Activated T-cell treated with anti-CD3 and anti-CD28 coated beads, Interleukin-2, amount 50 U/mL, for 1 hour (primary cell): ENCODE data around the gene FHIT.
"Not testable (repeated sequence)": the region's sequence is repeated elsewhere in the genome, so short reads cannot be mapped to it uniquely, and the experiment has no call there.

Experiments
- DNase-seq: peaks from one replicate; pipeline ENCODE4 v3.0.0-alpha.2; 2020

FHIT gene

GRCh38 chr3:61108247-61109019 is 142.8 kb downstream of the FHIT start:
- DNase-seq = no peak

- DNase-seq = no peak
Observed at GRCh38 chr3:61094608-61095007, 156.6 kb downstream of the FHIT start.

- no peak for DNase-seq
Observed at GRCh38 chr3:61093364-61093763, 157.9 kb downstream of the FHIT start.

GRCh38 chr3:61092870-61093269 is 158.4 kb downstream of the FHIT start:
- no peak for DNase-seq

GRCh38 chr3:61090389-61091169 is 160.7 kb downstream of the FHIT start:
- DNase-seq = no peak

GRCh38 chr3:61087465-61087864 is 163.8 kb downstream of the FHIT start:
- no peak for DNase-seq

GRCh38 chr3:61081554-61081953 is 169.7 kb downstream of the FHIT start:
- DNase-seq = no peak

- no peak for DNase-seq
Observed at GRCh38 chr3:61080737-61081445, 170.4 kb downstream of the FHIT start.

GRCh38 chr3:61078048-61078752 is 173.1 kb downstream of the FHIT start:
- DNase-seq = no peak

GRCh38 chr3:61077551-61077950 is 173.7 kb downstream of the FHIT start:
- no peak for DNase-seq

- DNase-seq = no peak
Observed at GRCh38 chr3:61074783-61075182, 176.5 kb downstream of the FHIT start.

GRCh38 chr3:61073566-61074165 is 177.6 kb downstream of the FHIT start:
- DNase-seq = no peak

GRCh38 chr3:61068084-61068483 is 183.2 kb downstream of the FHIT start:
- DNase-seq = no peak

- no peak for DNase-seq
Observed at GRCh38 chr3:61066800-61067199, 184.5 kb downstream of the FHIT start.

GRCh38 chr3:61066222-61066621 is 185.0 kb downstream of the FHIT start:
- not testable (repeated sequence) for DNase-seq

- no peak for DNase-seq
Observed at GRCh38 chr3:61065451-61066011, 185.7 kb downstream of the FHIT start.

- no peak for DNase-seq
Observed at GRCh38 chr3:61061092-61061723, 190.0 kb downstream of the FHIT start.

- no peak for DNase-seq
Observed at GRCh38 chr3:61060411-61060861, 190.8 kb downstream of the FHIT start.

GRCh38 chr3:61058836-61059235 is 192.4 kb downstream of the FHIT start:
- DNase-seq = no peak

GRCh38 chr3:61057464-61057863 is 193.8 kb downstream of the FHIT start:
- DNase-seq = no peak

- no peak for DNase-seq
Observed at GRCh38 chr3:61055447-61055846, 195.8 kb downstream of the FHIT start.
